KOPT-K1 (cell line): ENCODE results near the gene SPHK2.

Experiments used
- H3K27ac ChIP-seq: fragments of 200-600 bp; sonication (generic); 2 replicates; pipeline ENCODE4 v1.5.1; 2016; ENCODE audit warnings: antibody characterized with exemption, mild to moderate bottlenecking, low read depth, low read length; ENCODE audit not compliant: poor library complexity, severe bottlenecking
- H3K36me3 ChIP-seq: fragments of 200-600 bp; sonication (generic); 2 replicates; pipeline ENCODE4 v1.5.1; 2017; ENCODE audit warnings: antibody characterized with exemption, mild to moderate bottlenecking, low read length, moderate library complexity; ENCODE audit not compliant: insufficient read depth
- H3K9me3 ChIP-seq: fragments of 200-600 bp; sonication (generic); 2 replicates; pipeline ENCODE4 v1.5.1; 2017; ENCODE audit warnings: antibody characterized with exemption, low read length, mild to moderate bottlenecking; ENCODE audit not compliant: insufficient read depth, poor library complexity, severe bottlenecking

The SPHK2 gene

DNA sequence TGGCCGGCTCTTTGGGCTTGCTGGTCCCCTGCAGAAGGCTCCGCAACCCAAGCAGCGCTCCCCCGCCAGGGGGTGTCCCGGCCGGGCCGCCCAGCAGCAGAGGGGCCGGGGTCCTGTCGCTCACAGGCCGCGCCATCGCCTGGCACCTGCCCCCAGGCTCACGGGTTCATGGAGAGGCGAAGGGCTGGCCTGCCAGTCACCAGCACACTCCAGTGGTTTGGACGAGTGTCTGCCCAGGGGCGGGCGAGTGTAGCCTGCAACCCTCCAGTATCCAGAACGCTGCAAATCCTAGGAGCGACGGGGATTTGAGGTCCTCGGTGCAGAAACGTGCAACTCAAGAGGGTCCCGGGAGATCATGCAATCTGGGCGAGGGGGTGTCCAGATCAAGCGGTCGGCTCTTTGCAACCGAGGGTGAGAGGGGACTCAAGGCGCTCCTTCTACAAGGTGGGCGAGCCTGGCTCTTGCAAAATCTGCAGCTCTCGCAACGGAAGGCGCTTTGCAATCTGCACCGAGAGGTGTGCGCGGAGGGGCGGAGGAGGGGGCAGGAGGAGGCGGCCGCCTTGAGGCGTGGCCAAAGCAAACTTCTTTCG is 17.6 kb downstream of the SPHK2 start, which contains the start of gene DBP:
Gene DBP (minus strand): TSS at position 521 of the 590 bp plus-strand sequence. CDS start 385 bp downstream, at position 136.
- H3K27ac ChIP-seq = peak within 1 kb of the TSS; percentile 92
- H3K36me3 ChIP-seq = peaks cover 12% of the 10 kb centered on the region; the same call in 1 of the 2 replicates
- no peaks in the 10 kb centered on the region for H3K9me3 ChIP-seq

DNA sequence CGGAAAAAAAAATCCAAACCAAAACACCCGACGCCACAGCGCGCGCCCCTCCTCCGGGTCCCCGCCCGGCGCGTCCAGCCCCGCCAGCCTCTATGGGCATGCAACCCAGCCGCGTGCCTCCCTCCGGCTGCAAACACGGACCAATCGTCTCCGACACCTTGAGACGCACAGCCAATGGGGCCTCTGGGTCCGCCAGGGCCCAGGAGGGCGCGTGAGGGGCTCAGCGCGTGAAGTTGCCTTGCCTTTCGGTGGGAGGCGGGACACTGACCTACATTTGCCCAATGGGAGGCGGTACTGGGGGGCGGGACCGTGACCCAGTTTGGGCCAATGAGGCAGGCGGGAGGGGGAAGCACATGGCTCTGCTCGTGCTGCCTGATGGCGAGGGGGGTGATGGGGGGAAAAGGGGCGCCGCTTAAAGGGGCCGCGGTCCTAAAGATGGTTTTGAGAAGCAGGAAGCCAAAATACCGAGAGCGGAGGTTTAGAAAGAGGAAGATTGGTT is 18.2 kb downstream of the SPHK2 start:
- peaks cover 9% of the 10 kb centered on the region; the same call in 1 of the 2 replicates for H3K36me3 ChIP-seq
- H3K9me3 ChIP-seq = no peaks in the 10 kb centered on the region
- H3K27ac ChIP-seq = peak overlapping the region; percentile 92

DNA sequence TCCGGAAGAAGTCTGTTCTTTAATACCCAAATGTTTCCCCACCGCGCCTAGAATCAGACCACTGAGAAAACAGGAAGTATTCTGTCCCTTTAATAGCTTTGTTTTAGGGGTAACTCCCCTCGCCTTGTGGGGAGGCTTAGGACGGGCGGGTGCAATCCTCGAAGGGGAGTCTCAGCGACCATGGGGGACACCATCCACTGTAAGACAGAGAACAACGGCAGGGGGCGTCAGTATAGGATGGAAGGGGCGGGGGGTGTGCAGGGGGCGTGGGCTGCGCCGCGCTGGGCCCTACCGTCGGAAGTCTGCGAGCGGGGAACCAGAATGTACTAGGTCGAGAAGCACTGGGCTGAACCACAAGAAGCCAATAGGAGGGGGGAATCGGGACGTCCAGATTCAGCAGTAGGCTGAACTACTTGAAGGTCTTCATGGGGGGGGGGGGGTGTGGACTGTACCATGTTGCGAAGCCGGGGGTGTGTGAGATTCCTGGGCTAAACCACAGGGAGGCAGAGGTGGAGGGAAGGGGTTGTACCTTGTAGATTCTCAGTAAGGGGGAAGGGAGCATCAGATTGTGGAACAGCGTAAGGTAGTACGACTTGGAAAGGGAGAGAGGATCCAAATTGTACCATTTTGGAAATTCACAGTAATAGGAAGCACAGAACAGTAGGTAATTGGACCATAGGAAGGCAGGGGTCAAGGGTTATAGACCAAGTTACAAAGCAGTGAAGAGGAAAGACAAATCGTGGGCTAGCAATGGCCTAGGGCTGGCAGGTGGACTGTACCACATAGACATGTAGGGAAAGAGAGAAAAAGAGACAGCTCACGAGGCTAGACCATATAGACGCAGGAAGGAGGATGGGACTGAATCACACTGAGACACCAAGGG is 18.9 kb downstream of the SPHK2 start:
- peak overlapping the region; percentile 92 for H3K27ac ChIP-seq

DNA sequence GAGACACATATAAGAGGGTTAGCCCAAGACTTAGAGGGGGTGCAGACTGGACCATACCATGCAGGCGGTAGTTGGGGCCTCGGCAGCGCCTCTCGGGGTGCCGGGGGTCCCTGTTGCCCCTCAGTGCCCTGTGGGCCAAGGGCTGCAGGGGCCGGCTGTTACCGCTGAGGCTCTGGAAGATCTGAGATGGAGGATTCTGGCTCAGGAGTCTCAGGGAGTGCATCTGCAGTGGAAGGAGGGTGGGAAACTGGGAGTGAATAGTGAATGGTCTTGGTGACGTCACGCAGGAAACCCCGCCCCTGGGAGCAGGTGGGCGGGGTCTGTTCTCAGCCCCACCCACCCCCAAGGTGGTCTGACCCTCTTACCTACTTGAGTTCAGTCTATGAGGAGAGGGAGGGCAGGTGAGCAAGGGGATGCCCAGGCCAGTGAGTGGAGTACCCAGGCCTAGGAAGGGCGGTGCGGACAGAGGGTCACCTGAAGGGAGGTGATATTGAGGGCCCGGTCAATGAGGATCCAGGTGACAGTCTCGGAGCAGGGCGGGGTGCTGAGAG is 19.6 kb downstream of the SPHK2 start:
- no peaks in the 10 kb centered on the region for H3K36me3 ChIP-seq
- H3K9me3 ChIP-seq = no peaks in the 10 kb centered on the region
- H3K27ac ChIP-seq = peak overlapping the region; percentile 92

More for the DNA sequence above, 18.9 kb downstream of the SPHK2 start:
- H3K9me3 ChIP-seq = no peaks in the 10 kb centered on the region
- H3K36me3 ChIP-seq = peaks cover 2% of the 10 kb centered on the region; the same call in 1 of the 2 replicates

DNA sequence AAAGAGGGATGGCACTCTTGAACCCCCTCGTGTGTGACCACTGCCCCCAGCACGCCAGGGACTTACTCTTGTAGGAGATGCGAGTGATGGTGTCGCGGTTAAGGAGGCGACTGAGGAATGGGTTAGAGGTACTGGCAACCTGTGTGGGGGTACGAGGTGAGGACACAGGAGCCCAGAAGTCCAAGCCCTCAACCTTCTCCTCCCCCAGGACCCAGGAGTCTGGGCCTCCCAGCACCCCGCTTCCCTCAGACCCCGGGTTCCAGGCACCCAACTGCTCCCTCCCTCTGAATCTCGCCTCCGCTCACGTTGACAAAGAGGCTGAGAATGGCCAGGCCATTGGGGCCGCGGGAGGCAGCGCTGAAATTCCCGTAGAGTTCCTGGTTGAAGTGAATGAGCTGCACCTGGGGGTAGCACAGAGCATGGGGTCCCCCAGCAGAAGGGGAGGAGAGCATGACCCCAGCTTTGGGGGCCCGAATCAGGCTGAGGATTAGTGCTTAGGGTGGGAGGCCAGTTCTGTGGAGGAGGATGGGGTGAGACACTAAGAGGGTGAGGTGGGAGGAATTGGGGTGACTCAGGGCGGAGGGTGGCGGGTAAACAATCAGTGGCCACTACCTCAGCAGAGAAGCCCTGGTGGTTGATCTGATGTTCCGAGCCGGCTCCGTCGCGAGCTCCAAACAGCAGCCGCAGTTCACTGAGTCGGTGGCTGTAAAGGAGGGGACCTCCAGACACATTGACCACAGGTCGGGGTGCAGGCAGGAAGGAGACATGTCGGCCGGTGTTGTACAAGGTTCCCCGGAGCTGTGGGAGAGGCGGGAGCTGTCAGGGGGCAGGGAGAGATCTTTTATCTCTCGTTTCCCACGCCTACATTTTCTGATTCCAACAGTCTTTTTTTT is 20.4 kb downstream of the SPHK2 start:
- H3K27ac ChIP-seq = no peak overlapping the region
- no peaks in the 10 kb centered on the region for H3K9me3 ChIP-seq
- H3K36me3 ChIP-seq = no peaks in the 10 kb centered on the region

DNA sequence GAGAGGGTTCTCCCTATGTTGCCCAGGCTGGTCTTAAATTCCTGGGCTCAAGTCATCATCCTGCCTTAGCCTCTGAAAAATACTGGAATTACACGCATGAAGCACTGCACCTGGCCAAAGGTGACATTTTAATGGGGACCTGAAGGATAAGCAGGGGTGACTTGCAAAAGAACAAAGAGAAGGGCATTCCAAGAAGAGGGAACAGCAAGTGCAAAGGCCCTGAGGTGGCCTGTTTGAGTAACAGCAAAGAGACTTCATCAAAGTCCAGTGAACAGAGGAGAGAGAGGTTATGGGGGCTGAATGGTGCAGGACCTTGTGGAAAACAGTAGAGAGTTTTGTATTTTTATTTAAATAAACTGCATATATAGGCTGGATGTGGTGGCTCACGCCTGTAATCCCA is 22.5 kb downstream of the SPHK2 start:
- Histone ChIP-seq H3K27ac (no peak overlapping the region), H3K9me3 (no peaks in the 10 kb centered on the region), H3K36me3 (no peaks in the 10 kb centered on the region)

DNA sequence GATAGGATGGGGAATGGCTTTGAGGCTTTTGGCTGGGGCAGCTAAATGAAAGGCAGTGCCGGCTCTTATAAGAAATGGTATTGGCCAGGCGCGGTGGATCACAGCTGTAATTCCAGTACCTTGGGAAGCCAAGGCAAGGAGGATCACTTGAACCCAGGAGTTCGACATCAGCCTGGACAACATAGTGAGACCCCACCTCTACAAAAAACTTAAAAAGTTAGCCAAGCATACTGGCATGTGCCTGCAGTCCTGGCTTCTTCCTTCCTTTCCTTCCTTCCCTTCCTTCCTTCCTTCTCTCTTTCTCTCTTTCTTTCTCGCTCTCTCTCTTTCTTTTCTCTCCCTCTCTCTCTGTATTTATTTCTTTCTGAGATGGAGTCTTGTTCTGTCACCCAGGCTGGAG is 23.6 kb downstream of the SPHK2 start:
- Histone ChIP-seq H3K9me3 (no peaks in the 10 kb centered on the region), H3K36me3 (no peaks in the 10 kb centered on the region), H3K27ac (no peak overlapping the region)

DNA sequence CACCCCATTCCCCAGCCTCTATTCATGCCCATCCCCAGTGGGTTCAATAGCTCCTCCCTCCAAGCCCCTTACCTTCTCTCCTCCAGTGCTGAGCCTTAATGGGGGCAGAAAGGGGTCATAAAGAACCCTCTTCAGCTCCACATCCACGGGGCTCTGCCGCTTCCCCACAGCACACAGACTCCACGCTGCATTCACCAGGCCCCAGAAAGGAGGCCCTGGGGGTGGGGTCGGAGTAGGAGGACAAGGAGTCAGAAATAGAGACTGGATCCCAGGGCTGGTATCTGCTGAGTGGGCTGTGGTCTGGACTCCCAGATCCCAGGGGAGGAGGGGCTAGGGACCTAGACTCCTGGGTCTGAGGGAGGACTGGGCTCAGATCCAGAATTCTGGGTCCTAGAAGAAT is 25.0 kb downstream of the SPHK2 start:
- H3K27ac ChIP-seq = no peak overlapping the region

DNA sequence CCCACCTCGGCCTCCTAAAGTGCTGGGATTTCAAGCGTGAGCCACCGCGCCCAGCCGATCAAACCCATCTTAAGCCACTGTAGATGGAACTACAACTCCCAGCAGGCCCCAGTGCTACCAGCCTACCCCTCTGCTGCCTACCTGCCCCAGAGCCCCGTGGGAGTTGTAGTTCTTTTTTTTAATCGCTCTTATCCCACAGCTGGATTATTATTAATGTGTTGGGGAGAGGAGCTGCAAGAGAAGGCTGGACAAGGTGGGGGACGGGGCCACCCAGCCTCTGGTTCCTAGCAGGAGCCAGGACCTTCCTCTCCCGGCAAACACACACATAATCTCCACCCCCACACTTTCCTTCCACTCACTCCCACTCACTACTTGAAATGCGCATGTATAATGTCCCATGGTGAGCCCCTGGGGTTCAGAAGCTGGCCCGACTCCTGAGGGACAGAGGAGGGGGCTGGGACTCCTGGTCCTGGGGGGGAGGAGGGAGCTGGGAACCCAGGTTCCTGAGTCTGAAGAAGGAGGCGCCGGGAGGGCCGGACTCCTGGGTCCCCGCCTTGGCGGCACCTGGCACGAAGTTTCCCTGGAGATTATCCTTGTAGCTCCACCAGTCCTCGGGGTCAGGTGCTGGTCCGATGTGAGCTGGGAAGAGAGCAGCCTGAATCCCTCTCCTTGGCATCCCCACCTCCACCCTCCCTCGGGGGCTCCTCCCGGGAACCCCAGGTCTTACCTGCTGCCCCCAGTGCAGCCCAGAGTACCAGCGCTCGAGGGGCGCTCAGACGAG is 25.7 kb downstream of the SPHK2 start:
- Histone ChIP-seq H3K9me3 (no peaks in the 10 kb centered on the region), H3K36me3 (no peaks in the 10 kb centered on the region), H3K27ac (peak overlapping the region; percentile 56)

More for the DNA sequence above, 25.0 kb downstream of the SPHK2 start:
- Histone ChIP-seq H3K9me3 (no peaks in the 10 kb centered on the region), H3K36me3 (no peaks in the 10 kb centered on the region)

DNA sequence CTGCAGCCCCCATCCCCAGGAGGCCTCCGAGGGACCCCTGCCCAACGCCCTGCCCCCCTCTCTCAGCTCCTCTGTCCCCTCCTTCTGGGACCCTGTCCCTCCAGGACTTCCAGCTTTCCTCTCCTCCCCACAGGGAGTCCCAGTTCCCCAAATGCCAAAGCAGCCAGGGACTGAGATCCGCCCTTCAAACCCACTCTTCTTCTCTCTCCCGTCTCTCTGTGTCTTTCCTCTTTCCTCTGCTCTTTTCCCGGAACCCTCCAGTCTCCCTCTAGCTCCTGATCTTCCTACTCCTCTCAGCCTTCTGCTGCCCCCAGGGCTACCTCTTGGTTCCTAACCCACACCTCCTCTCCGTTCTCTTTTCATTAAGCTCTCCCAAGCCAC is 26.3 kb downstream of the SPHK2 start:
- H3K36me3 ChIP-seq = no peaks in the 10 kb centered on the region
- no peaks in the 10 kb centered on the region for H3K9me3 ChIP-seq
- peak overlapping the region; percentile 56 for H3K27ac ChIP-seq

DNA sequence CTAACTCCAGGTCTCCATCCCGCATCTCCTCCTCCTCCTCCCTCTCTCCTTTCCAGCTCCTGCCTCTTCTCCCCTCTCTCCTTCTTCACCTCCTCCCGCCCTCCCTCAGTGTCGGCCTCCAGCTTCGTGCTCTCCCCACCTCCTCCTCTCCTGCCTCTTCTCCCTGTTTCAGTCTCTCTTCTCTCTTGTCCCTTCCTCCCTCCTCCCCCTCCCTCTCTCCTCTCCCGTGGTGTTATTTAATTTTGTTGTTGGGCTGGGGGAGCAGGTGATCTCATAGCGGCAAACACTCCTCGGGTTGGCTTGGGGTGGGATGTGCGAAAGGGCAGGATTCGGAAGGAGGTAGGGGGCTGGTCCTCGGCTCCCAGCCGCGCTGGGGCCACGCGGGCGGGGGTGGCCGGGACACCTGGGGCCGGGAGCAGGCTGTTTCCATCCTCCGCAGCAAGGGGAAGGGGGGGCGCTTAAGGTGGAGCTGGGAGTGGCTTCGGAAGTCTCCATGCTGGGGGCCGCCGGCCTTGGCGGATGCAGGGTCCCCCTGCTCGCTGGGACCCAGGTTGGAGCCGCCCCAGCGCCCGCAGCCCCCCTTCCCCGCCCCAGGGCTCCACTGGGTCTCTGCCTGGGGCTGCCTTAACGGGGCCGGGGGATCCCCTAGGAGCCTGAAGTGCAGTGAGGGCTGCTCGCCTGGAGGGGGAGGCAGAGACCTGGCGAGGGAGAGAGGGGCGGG is 26.9 kb downstream of the SPHK2 start, which contains the start of gene CA11:
Gene CA11 (minus strand): TSS at position 187 of the 721 bp plus-strand sequence. CDS start 555 bp downstream, outside the sequence.
- peak within 1 kb of the TSS; percentile 56 for H3K27ac ChIP-seq

DNA sequence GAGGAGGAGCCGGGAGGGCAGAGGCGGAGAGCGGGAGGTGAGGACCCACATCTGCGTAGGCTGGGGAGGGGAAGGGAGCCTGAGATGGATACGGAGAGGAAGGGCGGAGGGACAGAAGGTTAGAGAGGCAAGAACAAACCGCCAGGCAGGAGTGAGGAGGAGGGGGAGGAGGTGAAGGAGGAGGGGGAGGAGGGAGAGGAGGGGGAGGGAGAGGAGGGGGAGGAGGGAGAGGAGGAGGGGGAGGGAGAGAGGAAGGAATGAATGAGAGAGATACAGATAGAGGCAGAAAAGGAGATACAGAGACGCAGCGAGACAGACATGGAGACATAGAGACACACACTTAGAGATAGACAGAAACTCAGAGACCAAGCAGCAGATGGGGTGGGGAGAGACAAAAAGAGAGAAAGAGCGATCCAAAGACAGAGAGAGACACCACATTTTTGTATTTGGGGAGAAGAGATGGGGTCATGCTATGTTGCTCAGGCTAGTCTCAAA is 27.5 kb downstream of the SPHK2 start:
- Histone ChIP-seq H3K27ac (peak overlapping the region; percentile 56), H3K9me3 (no peaks in the 10 kb centered on the region)

More for the DNA sequence above, 26.9 kb downstream of the SPHK2 start, which contains the start of gene CA11:
- H3K36me3 ChIP-seq = no peaks in the 10 kb centered on the region
- no peaks in the 10 kb centered on the region for H3K9me3 ChIP-seq

DNA sequence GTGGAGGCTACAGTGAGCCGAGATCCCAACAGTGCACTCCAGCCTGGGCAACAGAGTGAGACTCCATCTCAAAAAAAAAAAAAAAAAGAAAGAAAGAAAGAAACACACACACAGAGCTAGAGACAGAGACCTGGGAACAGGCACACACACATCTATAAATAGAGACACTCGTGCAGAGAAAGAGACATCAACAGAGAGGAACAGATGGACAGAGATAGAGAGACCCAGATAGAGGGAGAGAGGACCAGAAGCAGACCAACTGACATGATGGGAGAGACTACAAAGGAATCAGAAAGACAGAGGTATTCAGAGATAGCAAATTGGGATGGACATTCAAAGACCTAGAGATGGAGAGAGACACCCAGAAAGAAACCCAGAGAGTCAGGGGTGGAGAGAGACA is 28.8 kb downstream of the SPHK2 start:
- Histone ChIP-seq H3K36me3 (no peaks in the 10 kb centered on the region), H3K27ac (no peak overlapping the region), H3K9me3 (no peaks in the 10 kb centered on the region)

More for the DNA sequence above, 27.5 kb downstream of the SPHK2 start:
- H3K36me3 ChIP-seq = no peaks in the 10 kb centered on the region
